Thyroid gland (tissue), 4 donors: Measurements from ENCODE around the gene GALK2. TPM values are rescaled to one million over a fixed set of nuclear protein-coding genes. Genes with fewer than 3 reads are reported as not detected.

Source experiments
- DNase-seq, 2 donors: peaks; one replicate each; pipeline ENCODE4 v3.0.0-alpha.2; 2019
- H3K27ac ChIP-seq, 3 donors: fragments of 200-600 bp; sonication (generic); 1 replicate in 2 of 3; 2 replicates in 1 of 3; pipeline ENCODE4 v1.5.1; 2016 to 2019; ENCODE audit warnings: mild to moderate bottlenecking in 1 of 3, moderate library complexity in 1 of 3
- H3K27me3 ChIP-seq: fragments of 200-600 bp; sonication (generic); one replicate; pipeline ENCODE4 v1.5.1; 2019
- H3K36me3 ChIP-seq, 2 donors: fragments of 200-600 bp; sonication (generic); one replicate each; pipeline ENCODE4 v1.5.1; 2016 to 2019
- H3K4me1 ChIP-seq, 2 donors: fragments of 200-600 bp; sonication (generic); one replicate each; pipeline ENCODE4 v1.5.1; 2017 to 2019
- H3K4me3 ChIP-seq, 3 donors: fragments of 200-600 bp; sonication (generic); replicated peaks in 1 of 3; 1 replicate in 2 of 3; 2 replicates in 1 of 3; pipeline ENCODE4 v1.5.1; 2016; ENCODE audit warnings: mild to moderate bottlenecking in 1 of 3
- H3K9me3 ChIP-seq: fragments of 200-600 bp; sonication (generic); one replicate; pipeline ENCODE4 v1.5.1; 2017
- CTCF ChIP-seq, 6 experiments: fragments of 200-600 bp in 3 of 6; fragments of 450-650 bp in 3 of 6; sonication (generic) in 3 of 6; IDR thresholded peaks; one replicate each; pipeline ENCODE4 v1.5.1; 2016 to 2019; ENCODE audit warnings: antibody characterized with exemption in 6 of 6, mild to moderate bottlenecking in 2 of 6, inconsistent platforms in 1 of 6, moderate library complexity in 1 of 6
- POLR2A ChIP-seq, 2 donors: fragments of 450-650 bp; IDR thresholded peaks; one replicate each; pipeline ENCODE4 v1.6.1; 2017; ENCODE audit warnings: antibody characterized with exemption in 2 of 2, mild to moderate bottlenecking in 2 of 2, moderate library complexity in 1 of 2
- WGBS, 2 donors: methylation state at CpG; one replicate each; pipeline ENCODE4 v1.1.5; 2017; 5-methylcytosine and 5-hydroxymethylcytosine counted together
- intact Hi-C: fragments of 100-400 bp; cut with DNase I; formaldehyde crosslinking; loops from one replicate; pipeline ENCODE4 v1.15.1; 2023
- total RNA-seq, 4 donors: library from RNA; depleted of rRNA; stranded (reverse); fragments of >200 nt; gene quantifications; one replicate each; pipeline ENCODE4 v1.2.3, GENCODE V29; 2016

GALK2 gene
- total RNA-seq, 4 donors from 2014 or later = 50.4 to 85.5 (median 67.8) TPM

GRCh38 chr15:49314716-49315115, 144.7 kb downstream of the GALK2 start:
- no peaks in the 10 kb centered on the region for H3K27me3 ChIP-seq
- DNase-seq = no peak
- H3K4me1 ChIP-seq = no peaks in the 10 kb centered on the region
- intact Hi-C loops = no loop called here
- no peak overlapping the region for H3K27ac ChIP-seq
- no peak overlapping the region for H3K4me3 ChIP-seq
- H3K9me3 ChIP-seq = no peaks in the 10 kb centered on the region
- no peaks in the 10 kb centered on the region for H3K36me3 ChIP-seq
- TF ChIP-seq POLR2A (IDR thresholded peaks at IDR 0.05) (no peak), CTCF (IDR thresholded peaks at IDR 0.05) (no peak)
- 82 to 89% methylated on average over 1 of the region's 1 CpG for WGBS, 2 donors

GRCh38 chr15:49315391-49315823, 145.4 kb downstream of the GALK2 start:
- intact Hi-C loops = no loop called here
- H3K36me3 ChIP-seq = no peaks in the 10 kb centered on the region
- WGBS, 2 donors = 57 to 73% methylated on average over 2 of the region's 2 CpGs

GRCh38 chr15:49320351-49320750, 150.3 kb downstream of the GALK2 start:
- 70 to 79% methylated on average over 1 of the region's 1 CpG for WGBS, 2 donors
- Histone ChIP-seq H3K36me3 (no peaks in the 10 kb centered on the region), H3K4me3 (no peak overlapping the region), H3K9me3 (no peaks in the 10 kb centered on the region), H3K27me3 (no peaks in the 10 kb centered on the region), H3K4me1 (peaks cover 0 to 5% of the 10 kb centered on the region in 2 donors), H3K27ac (no peak overlapping the region)
- intact Hi-C loops = no loop called here
- no peak for DNase-seq
- TF ChIP-seq CTCF (IDR thresholded peaks at IDR 0.05) = no peak
- no peak for TF ChIP-seq POLR2A (IDR thresholded peaks at IDR 0.05)

More at GRCh38 chr15:49315391-49315823, 145.4 kb downstream of the GALK2 start:
- TF ChIP-seq POLR2A (IDR thresholded peaks at IDR 0.05) (no peak), CTCF (IDR thresholded peaks at IDR 0.05) (no peak)
- Histone ChIP-seq H3K27ac (no peak overlapping the region), H3K27me3 (no peaks in the 10 kb centered on the region), H3K4me3 (no peak overlapping the region), H3K9me3 (no peaks in the 10 kb centered on the region), H3K4me1 (no peaks in the 10 kb centered on the region)
- DNase-seq = no peak

- peaks cover 5% of the 10 kb centered on the region in 2 donors for H3K4me1 ChIP-seq
- H3K4me3 ChIP-seq = no peak overlapping the region
- H3K9me3 ChIP-seq = no peaks in the 10 kb centered on the region
- H3K36me3 ChIP-seq = peaks cover 0 to 3% of the 10 kb centered on the region in 2 donors
- intact Hi-C loops = no loop called here
- no peak for TF ChIP-seq CTCF (IDR thresholded peaks at IDR 0.05)
- no peak for TF ChIP-seq POLR2A (IDR thresholded peaks at IDR 0.05)
- no peaks in the 10 kb centered on the region for H3K27me3 ChIP-seq
- no peak overlapping the region for H3K27ac ChIP-seq
- 38 to 61% methylated on average over 1 of the region's 1 CpG for WGBS, 2 donors
- no peak for DNase-seq
Observed at GRCh38 chr15:49323207-49323606, 153.2 kb downstream of the GALK2 start.

GRCh38 chr15:49327927-49328326, 157.9 kb downstream of the GALK2 start:
- WGBS, 2 donors = 87 to 91% methylated on average over 4 of the region's 4 CpGs
- Histone ChIP-seq H3K4me3 (no peak overlapping the region), H3K27ac (no peak overlapping the region), H3K9me3 (no peaks in the 10 kb centered on the region), H3K27me3 (no peaks in the 10 kb centered on the region), H3K4me1 (peaks cover 5% of the 10 kb centered on the region in 2 donors), H3K36me3 (peaks cover 0 to 4% of the 10 kb centered on the region in 2 donors)
- TF ChIP-seq POLR2A (IDR thresholded peaks at IDR 0.05) (no peak), CTCF (IDR thresholded peaks at IDR 0.05) (no peak)
- no peak for DNase-seq
- intact Hi-C loops = no loop called here
